MM.1S (cell line): Measurements from ENCODE around the gene SCAANT1.

Experiments
- DNase-seq: peaks from one replicate; pipeline ENCODE4 v3.0.0-alpha.2; 2015
- H2AFZ ChIP-seq: fragments of 300-600 bp; sonication (generic); 2 replicates; pipeline ENCODE4 v1.6.0; 2016; ENCODE audit warnings: antibody characterized with exemption, low read length
- H3F3A ChIP-seq: fragments of 300-600 bp; sonication (generic); 2 replicates; pipeline ENCODE4 v1.6.1; 2016; ENCODE audit warnings: mild to moderate bottlenecking, antibody characterized with exemption, low read length, moderate library complexity, mixed read lengths; ENCODE audit not compliant: insufficient read depth
- H3K27ac ChIP-seq: fragments of 300-600 bp; sonication (generic); 2 replicates; pipeline ENCODE4 v1.5.1; 2016; ENCODE audit warnings: mild to moderate bottlenecking, low read length
- H3K27me3 ChIP-seq: fragments of 300-600 bp; sonication (generic); replicated peaks from 2 replicates; pipeline ENCODE4 v1.6.0; 2016; ENCODE audit warnings: low read length; ENCODE audit not compliant: insufficient read depth
- H3K36me3 ChIP-seq: fragments of 300-600 bp; sonication (generic); replicated peaks from 2 replicates; pipeline ENCODE4 v1.6.1; 2016; ENCODE audit warnings: mild to moderate bottlenecking, low read length, mixed read lengths; ENCODE audit not compliant: insufficient read depth
- H3K4me1 ChIP-seq: fragments of 300-600 bp; sonication (generic); 2 replicates; pipeline ENCODE4 v1.6.1; 2016; ENCODE audit warnings: low read length, mixed read lengths
- H3K4me2 ChIP-seq: fragments of 300-600 bp; sonication (generic); 2 replicates; pipeline ENCODE4 v1.6.0; 2016; ENCODE audit warnings: low read depth, low read length
- H3K4me3 ChIP-seq: fragments of 300-600 bp; sonication (generic); 2 replicates; pipeline ENCODE4 v1.5.1; 2016; ENCODE audit warnings: low read length, mixed read lengths
- H3K79me2 ChIP-seq: fragments of 300-600 bp; sonication (generic); 2 replicates; pipeline ENCODE4 v1.6.1; 2016; ENCODE audit warnings: mixed run types, low read length, mixed read lengths
- H3K9ac ChIP-seq: fragments of 300-600 bp; sonication (generic); 2 replicates; pipeline ENCODE4 v1.6.1; 2016; ENCODE audit warnings: low read length, mixed read lengths
- H3K9me2 ChIP-seq: fragments of 300-600 bp; sonication (generic); replicated peaks from 2 replicates; pipeline ENCODE4 v1.6.1; 2016; ENCODE audit warnings: mild to moderate bottlenecking, low read length, mixed read lengths; ENCODE audit not compliant: insufficient read depth
- H3K9me3 ChIP-seq: fragments of 300-600 bp; sonication (generic); replicated peaks from 2 replicates; pipeline ENCODE4 v1.6.1; 2016; ENCODE audit warnings: mild to moderate bottlenecking, low read length, mixed read lengths; ENCODE audit not compliant: insufficient read depth
- H4K20me1 ChIP-seq: fragments of 300-600 bp; sonication (generic); 2 replicates; pipeline ENCODE4 v1.6.1; 2016; ENCODE audit warnings: mild to moderate bottlenecking, low read length, moderate library complexity, mixed read lengths; ENCODE audit not compliant: insufficient read depth
- EZH2 ChIP-seq: fragments of 300-600 bp; sonication (generic); optimal IDR thresholded peaks from 2 replicates; pipeline ENCODE3; 2017; ENCODE audit warnings: low read depth, mild to moderate bottlenecking, antibody characterized with exemption, low read length, mixed read lengths
- EZH2phosphoT487 ChIP-seq: fragments of 300-600 bp; sonication (generic); IDR thresholded peaks from 2 replicates; pipeline ENCODE4 v1.6.1; 2018; ENCODE audit warnings: antibody characterized with exemption, low read length
- TF ChIP-seq, protein P1 (sequence below): fragments of 300-600 bp; sonication (generic); IDR thresholded peaks from 2 replicates; pipeline ENCODE4 v1.5.1; 2016; ENCODE audit warnings: antibody characterized with exemption, low read length, mixed read lengths

Gene SCAANT1

DNA sequence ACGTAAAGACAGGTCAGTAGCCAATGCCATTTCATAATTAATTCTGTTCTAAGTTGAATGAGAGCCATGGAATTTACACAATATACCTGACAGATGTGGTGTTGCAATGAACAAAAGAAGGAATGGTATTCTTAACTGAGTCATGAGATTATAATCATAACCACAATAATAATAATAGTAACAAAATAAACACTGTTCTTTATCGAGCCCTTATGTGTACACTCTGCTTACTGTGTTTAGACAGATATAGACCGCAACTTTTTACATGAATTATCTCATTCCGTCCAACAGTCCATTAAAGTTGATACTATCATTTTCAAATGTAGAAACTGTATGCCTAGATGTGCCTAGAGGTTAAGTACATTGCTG lies 28.2 kb upstream of the SCAANT1 start:
- Histone ChIP-seq H3K9ac (no peak overlapping the region), H3K4me3 (no peak overlapping the region), H2AFZ (no peak overlapping the region), H3K9me3 (no peaks in the 10 kb centered on the region), H3F3A (peaks cover 13% of the 10 kb centered on the region), H3K36me3 (no peaks in the 10 kb centered on the region), H3K9me2 (no peaks in the 10 kb centered on the region), H3K4me1 (peaks cover 23% of the 10 kb centered on the region), H3K27ac (no peak overlapping the region), H3K4me2 (no peak overlapping the region), H4K20me1 (peaks cover 23% of the 10 kb centered on the region), H3K79me2 (peaks cover 69% of the 10 kb centered on the region), H3K27me3 (no peaks in the 10 kb centered on the region)
- no peak for DNase-seq
- TF ChIP-seq, protein P1, sequence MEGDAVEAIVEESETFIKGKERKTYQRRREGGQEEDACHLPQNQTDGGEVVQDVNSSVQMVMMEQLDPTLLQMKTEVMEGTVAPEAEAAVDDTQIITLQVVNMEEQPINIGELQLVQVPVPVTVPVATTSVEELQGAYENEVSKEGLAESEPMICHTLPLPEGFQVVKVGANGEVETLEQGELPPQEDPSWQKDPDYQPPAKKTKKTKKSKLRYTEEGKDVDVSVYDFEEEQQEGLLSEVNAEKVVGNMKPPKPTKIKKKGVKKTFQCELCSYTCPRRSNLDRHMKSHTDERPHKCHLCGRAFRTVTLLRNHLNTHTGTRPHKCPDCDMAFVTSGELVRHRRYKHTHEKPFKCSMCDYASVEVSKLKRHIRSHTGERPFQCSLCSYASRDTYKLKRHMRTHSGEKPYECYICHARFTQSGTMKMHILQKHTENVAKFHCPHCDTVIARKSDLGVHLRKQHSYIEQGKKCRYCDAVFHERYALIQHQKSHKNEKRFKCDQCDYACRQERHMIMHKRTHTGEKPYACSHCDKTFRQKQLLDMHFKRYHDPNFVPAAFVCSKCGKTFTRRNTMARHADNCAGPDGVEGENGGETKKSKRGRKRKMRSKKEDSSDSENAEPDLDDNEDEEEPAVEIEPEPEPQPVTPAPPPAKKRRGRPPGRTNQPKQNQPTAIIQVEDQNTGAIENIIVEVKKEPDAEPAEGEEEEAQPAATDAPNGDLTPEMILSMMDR = no peak
- TF ChIP-seq EZH2phosphoT487 (no peak), EZH2 (no peak)

DNA sequence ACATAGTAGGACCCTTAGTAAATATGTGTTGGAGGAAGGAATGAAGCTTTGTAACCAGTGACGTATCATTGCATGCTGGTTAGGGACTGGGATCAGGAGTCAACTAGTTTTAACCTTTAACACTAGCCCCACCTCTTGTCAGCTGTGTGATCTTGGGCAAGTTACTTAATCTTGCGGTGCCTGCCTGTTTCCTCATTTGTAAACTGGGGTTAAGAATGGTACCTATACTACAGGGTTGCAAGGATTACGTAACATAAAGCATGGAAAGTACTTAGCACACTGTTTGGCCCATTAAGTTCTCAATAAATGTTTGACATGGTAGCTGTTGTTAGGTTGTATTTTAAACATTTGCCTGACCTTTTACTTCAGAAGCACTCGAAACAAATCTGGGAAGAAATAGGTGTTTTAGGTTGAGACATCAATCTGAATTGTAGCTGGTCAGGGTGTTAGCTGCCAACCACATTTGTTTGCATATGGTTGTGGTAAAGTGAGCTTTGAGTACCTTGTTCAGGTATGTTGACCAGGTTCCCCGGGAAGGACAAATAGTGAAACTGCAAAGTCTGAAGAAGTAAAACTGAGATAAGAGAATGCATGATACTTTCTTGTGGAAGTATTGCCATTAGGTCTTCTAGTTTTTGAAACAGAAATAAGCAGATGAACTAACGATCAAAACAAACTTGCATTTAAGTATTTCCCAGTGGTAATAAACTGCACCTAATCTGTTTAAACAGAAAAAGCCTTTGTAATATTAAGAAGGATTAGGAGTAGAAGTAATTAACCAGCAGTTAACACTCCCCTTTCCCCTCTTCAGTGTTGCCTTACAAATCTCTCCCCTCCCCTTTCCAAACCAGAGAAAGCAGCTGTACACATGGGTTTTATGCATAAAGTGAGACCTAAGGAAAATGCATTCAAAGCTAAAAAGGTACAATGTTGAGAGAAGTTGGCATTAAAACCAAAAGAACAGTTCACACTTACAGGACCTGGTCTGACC lies 25.8 kb upstream of the SCAANT1 start:
- Histone ChIP-seq H3K9me2 (no peaks in the 10 kb centered on the region), H2AFZ (no peak overlapping the region), H3K27me3 (no peaks in the 10 kb centered on the region), H4K20me1 (peaks cover 35% of the 10 kb centered on the region), H3K4me3 (no peak overlapping the region), H3K27ac (no peak overlapping the region; the same call in 1 of the 2 replicates), H3K9me3 (no peaks in the 10 kb centered on the region), H3F3A (peaks cover 16% of the 10 kb centered on the region), H3K4me1 (peaks cover 28% of the 10 kb centered on the region), H3K9ac (no peak overlapping the region), H3K4me2 (peak overlapping the region; percentile 37; the same call in 1 of the 2 replicates), H3K36me3 (no peaks in the 10 kb centered on the region), H3K79me2 (peaks cover 75% of the 10 kb centered on the region)
- TF ChIP-seq, protein P1 = no peak
- no peak for TF ChIP-seq EZH2
- no peak; the same call in 1 of the 2 replicates for TF ChIP-seq EZH2phosphoT487
- DNase-seq = peak; percentile 85

DNA sequence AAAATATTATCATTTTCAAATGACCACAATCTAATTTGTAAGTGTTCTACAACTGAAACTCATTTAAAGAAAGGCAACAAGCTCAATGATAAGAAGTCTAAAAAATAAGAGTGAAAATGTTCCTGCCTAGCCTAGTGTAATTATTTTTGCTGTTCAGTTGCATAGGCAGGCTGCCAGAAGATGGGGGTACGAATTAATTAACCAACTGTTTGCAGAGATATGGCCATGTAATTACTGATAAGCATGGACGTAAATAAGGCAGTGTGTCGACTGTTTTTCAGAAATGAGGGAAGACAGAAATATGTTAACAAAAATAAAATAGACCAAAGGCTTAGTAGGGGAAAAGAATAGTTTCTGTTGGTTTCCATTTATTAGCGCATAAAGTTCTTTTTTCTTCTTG lies 24.7 kb upstream of the SCAANT1 start:
- Histone ChIP-seq H3K9me3 (no peaks in the 10 kb centered on the region), H3F3A (peaks cover 19% of the 10 kb centered on the region), H3K36me3 (no peaks in the 10 kb centered on the region), H4K20me1 (peaks cover 42% of the 10 kb centered on the region), H3K79me2 (peaks cover 74% of the 10 kb centered on the region), H3K4me1 (peaks cover 36% of the 10 kb centered on the region), H3K9ac (no peak overlapping the region), H3K4me3 (no peak overlapping the region), H3K9me2 (no peaks in the 10 kb centered on the region), H3K27ac (no peak overlapping the region), H2AFZ (no peak overlapping the region), H3K4me2 (no peak overlapping the region), H3K27me3 (no peaks in the 10 kb centered on the region)
- no peak for DNase-seq
- TF ChIP-seq, protein P1 = no peak
- TF ChIP-seq EZH2 (no peak), EZH2phosphoT487 (no peak)
